ENCODE data around the gene KLHL30. TPM values are rescaled to one million over a fixed set of nuclear protein-coding genes. Genes with fewer than 3 reads are reported as not detected.

Gene KLHL30
- total RNA-seq, 1 experiment from 2014 or later = not detected

DNA sequence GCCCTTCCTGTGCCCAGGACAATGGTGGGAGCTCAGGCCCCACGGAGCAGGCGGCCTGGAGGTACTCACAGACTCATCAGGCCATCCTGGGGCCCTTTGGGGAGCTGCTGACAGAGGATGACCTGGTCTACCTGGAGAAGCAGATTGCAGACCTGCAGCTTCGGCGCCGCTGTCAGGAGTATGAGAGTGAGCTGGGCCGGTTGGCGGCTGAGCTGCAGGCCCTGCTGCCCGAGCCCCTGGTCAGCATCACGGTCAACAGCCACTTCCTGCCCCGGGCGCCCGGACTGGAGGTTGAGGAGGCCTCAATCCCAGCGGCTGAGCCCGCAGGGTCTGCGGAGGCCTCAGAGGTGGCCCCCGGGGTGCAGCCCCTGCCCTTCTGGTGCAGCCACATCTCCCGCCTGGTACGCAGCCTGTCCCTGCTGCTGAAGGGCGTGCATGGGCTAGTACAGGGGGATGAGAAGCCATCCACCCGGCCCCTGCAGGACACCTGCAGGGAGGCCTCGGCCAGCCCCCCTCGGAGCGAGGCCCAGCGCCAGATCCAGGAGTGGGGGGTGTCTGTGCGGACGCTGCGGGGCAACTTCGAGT lies 8.3 kb upstream of the KLHL30 start:
- no peak for DNase-seq
- TF ChIP-seq, protein P1, sequence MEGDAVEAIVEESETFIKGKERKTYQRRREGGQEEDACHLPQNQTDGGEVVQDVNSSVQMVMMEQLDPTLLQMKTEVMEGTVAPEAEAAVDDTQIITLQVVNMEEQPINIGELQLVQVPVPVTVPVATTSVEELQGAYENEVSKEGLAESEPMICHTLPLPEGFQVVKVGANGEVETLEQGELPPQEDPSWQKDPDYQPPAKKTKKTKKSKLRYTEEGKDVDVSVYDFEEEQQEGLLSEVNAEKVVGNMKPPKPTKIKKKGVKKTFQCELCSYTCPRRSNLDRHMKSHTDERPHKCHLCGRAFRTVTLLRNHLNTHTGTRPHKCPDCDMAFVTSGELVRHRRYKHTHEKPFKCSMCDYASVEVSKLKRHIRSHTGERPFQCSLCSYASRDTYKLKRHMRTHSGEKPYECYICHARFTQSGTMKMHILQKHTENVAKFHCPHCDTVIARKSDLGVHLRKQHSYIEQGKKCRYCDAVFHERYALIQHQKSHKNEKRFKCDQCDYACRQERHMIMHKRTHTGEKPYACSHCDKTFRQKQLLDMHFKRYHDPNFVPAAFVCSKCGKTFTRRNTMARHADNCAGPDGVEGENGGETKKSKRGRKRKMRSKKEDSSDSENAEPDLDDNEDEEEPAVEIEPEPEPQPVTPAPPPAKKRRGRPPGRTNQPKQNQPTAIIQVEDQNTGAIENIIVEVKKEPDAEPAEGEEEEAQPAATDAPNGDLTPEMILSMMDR (conservative IDR thresholded peaks at IDR 0.05) = no peak
- H3K9me3 Mint-ChIP-seq = no peaks in the 10 kb centered on the region

More for the DNA sequence above, 8.3 kb upstream of the KLHL30 start:
- no peaks in the 10 kb centered on the region; the same call in none of the 2 replicates for H3K27me3 Mint-ChIP-seq (ENCODE audit: low read depth)
- Histone ChIP-seq H3K79me2 (ENCODE audit: insufficient read depth, low read length) (no peaks in the 10 kb centered on the region), H4K8ac (replicated peaks; ENCODE audit: insufficient read length, low read depth, low read length) (no peak overlapping the region), H4K5ac (ENCODE audit: insufficient read length, low read depth, low read length) (no peak overlapping the region), H3K4me1 (ENCODE audit: insufficient read depth, low read length) (no peaks in the 10 kb centered on the region), H2BK5ac (ENCODE audit: insufficient read length, low read length) (no peak overlapping the region), H2BK15ac (ENCODE audit: low read depth, low read length) (no peak overlapping the region), H3K9ac (ENCODE audit: extremely low read depth, insufficient read length, low read length) (no peak overlapping the region), H3K4ac (ENCODE audit: low read depth, low read length) (no peak overlapping the region), H2AFZ (ENCODE audit: low read length) (no peak overlapping the region), H3K56ac (ENCODE audit: insufficient read length, low read depth, low read length) (no peak overlapping the region), H4K91ac (ENCODE audit: insufficient read length, low read depth, low read length) (no peak overlapping the region), H4K20me1 (ENCODE audit: control insufficient read depth, insufficient read depth, insufficient read length) (no peaks in the 10 kb centered on the region), H2AK5ac (ENCODE audit: insufficient read length, low read length) (no peak overlapping the region), H3T11ph (ENCODE audit: low read length) (no peak overlapping the region), H2BK120ac (ENCODE audit: low read depth, low read length, poor library complexity, severe bottlenecking) (no peak overlapping the region), H2BK20ac (ENCODE audit: low read depth, low read length, poor library complexity, severe bottlenecking) (no peak overlapping the region), H3K27me3 (ENCODE audit: insufficient read depth, low read length) (no peaks in the 10 kb centered on the region), H3K9me3 (ENCODE audit: control insufficient read depth, low read depth, low read length) (no peaks in the 10 kb centered on the region), H3K79me1 (ENCODE audit: insufficient read depth, low read depth, low read length, poor library complexity, severe bottlenecking) (no peaks in the 10 kb centered on the region), H3K23me2 (ENCODE audit: insufficient read length, low read depth, low read length, poor library complexity, severe bottlenecking) (no peaks in the 10 kb centered on the region), H3K23ac (ENCODE audit: insufficient read length, low read depth, low read length) (no peak overlapping the region), H3K27ac (ENCODE audit: insufficient read length, low read depth, low read length) (no peak overlapping the region), H3K4me2 (ENCODE audit: insufficient read depth, insufficient read length, low read length) (no peak overlapping the region), H3K18ac (ENCODE audit: insufficient read length, low read depth, low read length) (no peak overlapping the region), H2BK12ac (ENCODE audit: insufficient read length, low read depth, low read length) (no peak overlapping the region), H3K14ac (ENCODE audit: insufficient read depth, low read length) (no peak overlapping the region)
- H3K4me1 Mint-ChIP-seq = no peaks in the 10 kb centered on the region
- WGBS (ENCODE audit: extremely low coverage, insufficient read length, low lambda C conversion rate) = no CpG with 5 or more reads among the region's 28 CpGs
- no peaks in the 10 kb centered on the region for H3K36me3 Mint-ChIP-seq (ENCODE audit: insufficient read depth in 1 of 3, low read depth in 3 of 3)
- no peak overlapping the region; a peak in 1 of 7 replicates for H3K27ac Mint-ChIP-seq
- H3K4me3 Mint-ChIP-seq = no peak overlapping the region
